GM12872 (cell line): ENCODE results near the gene CAPN13.

ENCODE experiments used
- CTCF ChIP-seq: IDR thresholded peaks from 3 replicates; pipeline ENCODE4 v1.5.1; 2011; ENCODE audit warnings: low read depth, mild to moderate bottlenecking, low read length, moderate library complexity; ENCODE audit not compliant: insufficient read depth

The CAPN13 gene

DNA sequence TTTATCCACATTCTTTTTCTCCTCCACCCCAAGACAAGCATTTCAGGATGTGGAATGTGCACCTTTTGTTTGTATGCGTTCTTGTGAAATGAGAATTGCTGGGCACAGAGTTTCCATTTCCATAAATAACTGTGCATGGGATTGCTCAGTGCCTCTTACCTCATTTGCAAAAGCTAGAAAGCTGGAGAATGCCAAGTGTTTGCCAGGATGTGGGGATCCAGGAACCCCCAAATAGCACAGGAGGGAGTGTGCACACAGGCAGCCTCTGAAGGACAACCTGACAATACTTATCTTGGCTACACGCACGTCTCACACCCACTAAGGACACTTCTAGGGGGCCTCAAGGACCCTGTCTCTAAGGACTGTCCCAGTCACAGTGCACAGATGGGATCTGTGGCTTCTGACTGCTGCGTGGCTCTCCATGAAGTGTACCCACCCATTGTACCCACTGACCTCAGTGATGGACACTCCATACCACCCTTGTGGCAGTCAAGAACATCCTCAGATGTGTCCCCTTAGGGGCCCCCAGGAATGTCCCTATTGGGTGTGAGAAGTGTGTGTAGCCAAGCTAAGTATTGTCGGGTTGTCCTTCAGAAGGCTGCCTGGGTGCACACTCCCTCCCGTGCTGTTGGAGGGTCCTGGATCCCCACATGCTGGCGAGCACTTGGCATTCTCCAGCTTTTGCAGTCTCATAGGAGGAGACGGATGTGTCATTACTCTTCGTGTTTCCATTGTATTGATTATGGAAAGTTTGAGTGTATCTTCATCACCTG is 38.4 kb downstream of the CAPN13 start:
- TF ChIP-seq CTCF: no peak

GRCh38 chr2:30768036-30768686 is 39.1 kb downstream of the CAPN13 start:
- no peak for TF ChIP-seq CTCF

DNA sequence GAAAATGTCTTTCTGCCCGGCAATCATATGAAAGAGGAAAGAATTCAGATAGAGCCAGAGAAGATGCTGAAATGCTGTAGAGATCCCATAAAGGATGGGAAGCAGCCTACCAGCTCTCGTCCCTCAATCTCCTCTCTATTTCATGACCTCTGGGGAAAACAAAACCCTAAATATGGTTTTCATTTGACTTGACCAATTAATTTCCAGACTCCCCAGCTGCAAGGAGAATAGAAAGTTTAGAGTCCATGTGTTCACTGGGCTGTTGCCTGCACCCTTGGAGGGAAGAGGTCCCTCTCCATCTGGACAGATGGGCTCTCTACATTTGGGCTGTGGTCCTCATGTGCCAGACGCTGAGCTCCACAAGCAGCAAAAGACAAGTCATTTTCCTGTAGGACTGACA is 40.6 kb downstream of the CAPN13 start:
- TF ChIP-seq CTCF: no peak

- TF ChIP-seq CTCF: no peak
These were observed 41.3 kb downstream of the CAPN13 start for GRCh38 chr2:30765876-30766470.

DNA sequence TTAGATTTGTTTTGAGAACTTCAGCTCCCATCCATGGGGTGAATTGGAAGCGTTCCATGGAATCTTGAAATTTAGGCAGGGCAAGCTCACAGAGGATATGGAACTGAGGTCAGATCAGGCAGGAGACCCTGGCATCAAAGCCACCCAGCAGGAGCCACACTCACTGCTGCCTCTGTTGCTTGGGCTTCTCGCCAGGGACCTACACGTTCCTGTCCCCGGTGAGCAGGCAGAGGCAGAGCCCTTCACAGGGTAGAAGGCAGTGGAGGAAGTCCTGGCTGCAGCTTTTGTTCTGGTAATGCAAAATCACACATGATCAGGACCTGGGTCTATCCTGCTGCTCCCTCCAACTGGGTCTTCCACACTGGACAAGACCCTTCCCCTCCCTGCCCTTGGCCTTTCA is 42.1 kb downstream of the CAPN13 start:
- TF ChIP-seq CTCF: no peak

GRCh38 chr2:30764021-30764800 is 43.0 kb downstream of the CAPN13 start:
- no peak for TF ChIP-seq CTCF

- no peak for TF ChIP-seq CTCF
These were observed 44.0 kb downstream of the CAPN13 start for GRCh38 chr2:30763151-30763660.
